T47D (cell line): ENCODE data around the gene NAB1.

Source experiments
- DNase-seq, 2 experiments: peaks; one replicate each; pipeline versions ENCODE4 v3.0.0 to v3.0.0-alpha.2; 2011 to 2012; ENCODE audit warnings: low read depth in 1 of 2, low spot score in 1 of 2
- JUND ChIP-seq: IDR thresholded peaks from 2 replicates; pipeline ENCODE4 v1.6.1; 2012; ENCODE audit warnings: low read depth
- in situ Hi-C: cut with HindIII; loops from 2 replicates; pipeline ENCODE4 v1.10.0; 2016; ENCODE audit warnings: low sequenced_read_pairs, low pct_unique_long_range_greater_than_20kb

The NAB1 gene

GRCh38 chr2:190716176-190716807 lies 67.4 kb downstream of the NAB1 start:
- DNase-seq = peak in 1 of 2 experiments; percentile 47
- in situ Hi-C loops = no loop called here
- no peak for TF ChIP-seq JUND

GRCh38 chr2:190717306-190717705 lies 68.4 kb downstream of the NAB1 start:
- in situ Hi-C loops = no loop called here
- TF ChIP-seq JUND = no peak
- DNase-seq = no peak

- no peak for TF ChIP-seq JUND
- no peak for DNase-seq
- in situ Hi-C loops = no loop called here
Measured at GRCh38 chr2:190717764-190718651, 69.1 kb downstream of the NAB1 start.

- peak in 1 of 2 experiments; percentile 89 for DNase-seq
- no peak for TF ChIP-seq JUND
- in situ Hi-C loops = no loop called here
Measured at GRCh38 chr2:190718652-190719526, 70.0 kb downstream of the NAB1 start.

- DNase-seq = no peak
- in situ Hi-C loops = no loop called here
- TF ChIP-seq JUND = no peak
Measured at GRCh38 chr2:190720276-190720675, 71.4 kb downstream of the NAB1 start.

GRCh38 chr2:190720691-190721090 lies 71.8 kb downstream of the NAB1 start:
- TF ChIP-seq JUND = no peak
- DNase-seq = no peak
- in situ Hi-C loops = no loop called here

GRCh38 chr2:190722061-190722759 lies 73.3 kb downstream of the NAB1 start:
- DNase-seq = no peak
- in situ Hi-C loops = no loop called here
- TF ChIP-seq JUND = no peak

GRCh38 chr2:190722835-190723234 lies 74.0 kb downstream of the NAB1 start:
- in situ Hi-C loops = no loop called here
- DNase-seq = no peak
- no peak for TF ChIP-seq JUND

- in situ Hi-C loops = no loop called here
- no peak for TF ChIP-seq JUND
- DNase-seq = no peak
Measured at GRCh38 chr2:190723397-190724090, 74.7 kb downstream of the NAB1 start.

- TF ChIP-seq JUND = no peak
- DNase-seq = no peak
- in situ Hi-C loops = no loop called here
Measured at GRCh38 chr2:190726255-190726654, 77.4 kb downstream of the NAB1 start.

GRCh38 chr2:190736355-190736754 lies 87.5 kb downstream of the NAB1 start:
- no peak for DNase-seq
- in situ Hi-C loops = no loop called here
- no peak for TF ChIP-seq JUND
